Measurements from ENCODE around the gene EGFR. TPM values are rescaled to one million over a fixed set of nuclear protein-coding genes. Genes with fewer than 3 reads are reported as not detected.

The EGFR gene
- polyA plus RNA-seq, 1 donor from 2014 or later: 0.22 TPM

GRCh38 chr7:55129541-55130394 is 111.0 kb downstream of the EGFR start:
- H3K9me3 ChIP-seq (ENCODE audit: low read length): no peaks in the 10 kb centered on the region
- no peak overlapping the region for H3K4me3 ChIP-seq (ENCODE audit: low read length)
- H3K4me2 ChIP-seq (ENCODE audit: low read length): no peak overlapping the region
- no peak for TF ChIP-seq EP300 (conservative IDR thresholded peaks at IDR 0.05; ENCODE audit: poor library complexity, severe bottlenecking)
- TF ChIP-seq TAF1 (IDR thresholded peaks at IDR 0.05; ENCODE audit: low read depth): no peak
- TF ChIP-seq SMC3 (conservative IDR thresholded peaks at IDR 0.05; ENCODE audit: poor library complexity): no peak
- no peak for TF ChIP-seq RAD21 (conservative IDR thresholded peaks at IDR 0.05)
- TF ChIP-seq CTCF (IDR thresholded peaks at IDR 0.05; ENCODE audit: poor library complexity, severe bottlenecking): no peak
- no peak for TF ChIP-seq EZH2 (IDR thresholded peaks at IDR 0.05; ENCODE audit: borderline replicate concordance, insufficient read depth, low read length, poor library complexity, severe bottlenecking)
- TF ChIP-seq MXI1 (conservative IDR thresholded peaks at IDR 0.05; ENCODE audit: poor library complexity, severe bottlenecking): no peak
- no peak for TF ChIP-seq POLR2AphosphoS5 (IDR thresholded peaks at IDR 0.05)
- no peak for TF ChIP-seq REST (IDR thresholded peaks at IDR 0.05; ENCODE audit: borderline replicate concordance)
- H2AFZ ChIP-seq (ENCODE audit: low read depth, low read length): no peak overlapping the region
- H4K20me1 ChIP-seq (ENCODE audit: insufficient read depth): no peaks in the 10 kb centered on the region
- no peaks in the 10 kb centered on the region for H3K27me3 ChIP-seq (ENCODE audit: insufficient read depth, low read depth, low read length)
- H3K36me3 ChIP-seq (ENCODE audit: insufficient read depth, low read length): no peaks in the 10 kb centered on the region
- H3K9ac ChIP-seq (ENCODE audit: low read length): no peak overlapping the region
- no peaks in the 10 kb centered on the region for H3K79me2 ChIP-seq (replicated peaks; ENCODE audit: insufficient read depth, low read length)
- no peak overlapping the region for H3K27ac ChIP-seq (ENCODE audit: low read length)
- H3K9me2 ChIP-seq (ENCODE audit: insufficient read depth, low read length): no peaks in the 10 kb centered on the region
- H3F3A ChIP-seq (ENCODE audit: insufficient read depth, low read length, poor library complexity, severe bottlenecking): no peaks in the 10 kb centered on the region

GRCh38 chr7:55130395-55131141 is 111.8 kb downstream of the EGFR start:
- H3K27ac ChIP-seq (ENCODE audit: low read length): no peak overlapping the region
- no peak overlapping the region for H3K4me2 ChIP-seq (ENCODE audit: low read length)
- TF ChIP-seq EZH2 (IDR thresholded peaks at IDR 0.05; ENCODE audit: borderline replicate concordance, insufficient read depth, low read length, poor library complexity, severe bottlenecking) (no peak), POLR2AphosphoS5 (IDR thresholded peaks at IDR 0.05) (no peak), EP300 (conservative IDR thresholded peaks at IDR 0.05; ENCODE audit: poor library complexity, severe bottlenecking) (no peak)
- H3K9me2 ChIP-seq (ENCODE audit: insufficient read depth, low read length): no peaks in the 10 kb centered on the region
- no peaks in the 10 kb centered on the region for H4K20me1 ChIP-seq (ENCODE audit: insufficient read depth)
- no peak overlapping the region for H2AFZ ChIP-seq (ENCODE audit: low read depth, low read length)
- H3K4me3 ChIP-seq (ENCODE audit: low read length): no peak overlapping the region
- H3K9ac ChIP-seq (ENCODE audit: low read length): no peak overlapping the region
- H3F3A ChIP-seq (ENCODE audit: insufficient read depth, low read length, poor library complexity, severe bottlenecking): no peaks in the 10 kb centered on the region
- H3K9me3 ChIP-seq (ENCODE audit: low read length): no peaks in the 10 kb centered on the region
- no peaks in the 10 kb centered on the region for H3K36me3 ChIP-seq (ENCODE audit: insufficient read depth, low read length)
- H3K79me2 ChIP-seq (replicated peaks; ENCODE audit: insufficient read depth, low read length): no peaks in the 10 kb centered on the region
- H3K27me3 ChIP-seq (ENCODE audit: insufficient read depth, low read depth, low read length): no peaks in the 10 kb centered on the region

All from neural cell (in vitro differentiated cells).